ENCODE results near the gene TTLL1. TPM values are rescaled to one million over a fixed set of nuclear protein-coding genes. Genes with fewer than 3 reads are reported as not detected.

TTLL1 gene
- total RNA-seq, 2 donors from 2014 or later = 4.2 to 5.7 TPM

Other genes starting within 250 kb of the TTLL1 start
- gene ARFGAP3, start 232.1 kb downstream of the TTLL1 start, total RNA-seq = 10 to 100 TPM; 21.2 to 39.8 TPM
- gene PACSIN2, start 74.2 kb downstream of the TTLL1 start, total RNA-seq = 10 to 100 TPM; 55.8 to 62.9 TPM
- not detected for gene BIK, start 21.4 kb upstream of the TTLL1 start, total RNA-seq
- gene MCAT, start 54.0 kb upstream of the TTLL1 start, total RNA-seq = 10 to 100 TPM; 10.4 to 12.7 TPM
- 100 to 1,000 TPM in 1 of 2 donors, 10 to 100 TPM in 1; 96.2 to 147 TPM for gene TSPO, start 62.2 kb upstream of the TTLL1 start, total RNA-seq
- 10 to 100 TPM in 1 of 2 donors, 1 to 10 TPM in 1; 9.3 to 10.3 TPM for gene TTLL12, start 97.7 kb upstream of the TTLL1 start, total RNA-seq

Data from left cardiac atrium (tissue), 2 donors.